ENCODE data around the gene BRIX1. TPM values are rescaled to one million over a fixed set of nuclear protein-coding genes. Genes with fewer than 3 reads are reported as not detected.

BRIX1 gene
- total and polyA plus RNA-seq, 2 experiments from 2014 or later = 39.7 to 45.8 TPM

GRCh38 chr5:34914671-34915138 lies 806 bp upstream of the BRIX1 start:
- peaks cover 25% of the 10 kb centered on the region for H3K36me3 ChIP-seq (ENCODE audit: low read depth)
- in situ Hi-C loops (cut with MboI) = no loop called here

GRCh38 chr5:34915856-34916192 lies 313 bp downstream of the BRIX1 start:
- in situ Hi-C loops (cut with MboI) = no loop called here
- peaks cover 29% of the 10 kb centered on the region for H3F3A ChIP-seq (ENCODE audit: insufficient read depth)
- peak overlapping the region; percentile 93 for H3K4me3 ChIP-seq
- H3K27me3 ChIP-seq (replicated peaks; ENCODE audit: insufficient read depth) = no peaks in the 10 kb centered on the region
- peak overlapping the region; percentile 93 for H2AFZ ChIP-seq
- peaks cover 94% of the 10 kb centered on the region for H3K79me2 ChIP-seq (ENCODE audit: insufficient read depth)
- peaks cover 28% of the 10 kb centered on the region for H3K36me3 ChIP-seq (ENCODE audit: low read depth)
- H3K9ac ChIP-seq = peak overlapping the region; percentile 90
- H4K20me1 ChIP-seq (ENCODE audit: insufficient read depth) = no peaks in the 10 kb centered on the region
- DNase-seq = peak; percentile 50
- TF ChIP-seq EZH2phosphoT487 (IDR thresholded peaks at IDR 0.05; ENCODE audit: insufficient read depth, low read depth) (no peak), EZH2 (IDR thresholded peaks at IDR 0.05; ENCODE audit: insufficient read depth, poor library complexity, severe bottlenecking) (no peak)
- peak overlapping the region; percentile 95 for H3K4me2 ChIP-seq (ENCODE audit: unreplicated experiment)
- 0 to 1% methylated on average over 20 of the region's 20 CpGs for WGBS, 2 experiments (ENCODE audit: low coverage in 1 of 2, low lambda C conversion rate in 2 of 2, missing lambda C conversion rate in 2 of 2)
- H3K9me3 ChIP-seq (ENCODE audit: low read depth) = no peaks in the 10 kb centered on the region
- H3K4me1 ChIP-seq (ENCODE audit: insufficient read depth) = peaks cover 39% of the 10 kb centered on the region
- no peaks in the 10 kb centered on the region for H3K9me2 ChIP-seq (ENCODE audit: insufficient read depth)
- H3K27ac ChIP-seq = peak overlapping the region; percentile 63

More at GRCh38 chr5:34914671-34915138, 806 bp upstream of the BRIX1 start:
- peak overlapping the region; percentile 93 for H3K4me3 ChIP-seq
- peak overlapping the region; percentile 90 for H3K9ac ChIP-seq
- DNase-seq = peak; percentile 54
- H3K9me2 ChIP-seq (ENCODE audit: insufficient read depth) = no peaks in the 10 kb centered on the region
- 0% methylated on average over 15 to 20 of the region's 20 CpGs for WGBS, 2 experiments (ENCODE audit: low coverage in 1 of 2, low lambda C conversion rate in 2 of 2, missing lambda C conversion rate in 2 of 2)
- H3K79me2 ChIP-seq (ENCODE audit: insufficient read depth) = peaks cover 88% of the 10 kb centered on the region
- no peaks in the 10 kb centered on the region for H4K20me1 ChIP-seq (ENCODE audit: insufficient read depth)
- TF ChIP-seq EZH2phosphoT487 (IDR thresholded peaks at IDR 0.05; ENCODE audit: insufficient read depth, low read depth) = no peak
- no peak for TF ChIP-seq EZH2 (IDR thresholded peaks at IDR 0.05; ENCODE audit: insufficient read depth, poor library complexity, severe bottlenecking)
- peaks cover 39% of the 10 kb centered on the region for H3K4me1 ChIP-seq (ENCODE audit: insufficient read depth)
- H3F3A ChIP-seq (ENCODE audit: insufficient read depth) = peaks cover 23% of the 10 kb centered on the region
- peak overlapping the region; percentile 93 for H2AFZ ChIP-seq
- H3K4me2 ChIP-seq (ENCODE audit: unreplicated experiment) = peak overlapping the region; percentile 93
- H3K27ac ChIP-seq = peak overlapping the region; percentile 63
- no peaks in the 10 kb centered on the region for H3K27me3 ChIP-seq (replicated peaks; ENCODE audit: insufficient read depth)
- no peaks in the 10 kb centered on the region for H3K9me3 ChIP-seq (ENCODE audit: low read depth)

- peak overlapping the region; percentile 90 for H3K9ac ChIP-seq
- H4K20me1 ChIP-seq (ENCODE audit: insufficient read depth) = no peaks in the 10 kb centered on the region
- peak overlapping the region; percentile 95 for H3K4me2 ChIP-seq (ENCODE audit: unreplicated experiment)
- peak; percentile 13 for DNase-seq
- TF ChIP-seq EZH2phosphoT487 (IDR thresholded peaks at IDR 0.05; ENCODE audit: insufficient read depth, low read depth) = no peak
- TF ChIP-seq EZH2 (IDR thresholded peaks at IDR 0.05; ENCODE audit: insufficient read depth, poor library complexity, severe bottlenecking) = no peak
- peaks cover 94% of the 10 kb centered on the region for H3K79me2 ChIP-seq (ENCODE audit: insufficient read depth)
- H3F3A ChIP-seq (ENCODE audit: insufficient read depth) = peaks cover 36% of the 10 kb centered on the region
- H3K27ac ChIP-seq = 0 out of 2 replicates have a peak overlapping the region, but pooled peaks have one; percentile 63
- no peaks in the 10 kb centered on the region for H3K9me2 ChIP-seq (ENCODE audit: insufficient read depth)
- no peaks in the 10 kb centered on the region for H3K27me3 ChIP-seq (replicated peaks; ENCODE audit: insufficient read depth)
- no peaks in the 10 kb centered on the region for H3K9me3 ChIP-seq (ENCODE audit: low read depth)
- in situ Hi-C loops (cut with MboI) = no loop called here
- peak overlapping the region; percentile 93 for H3K4me3 ChIP-seq
- peaks cover 28% of the 10 kb centered on the region for H3K36me3 ChIP-seq (ENCODE audit: low read depth)
- H3K4me1 ChIP-seq (ENCODE audit: insufficient read depth) = peaks cover 39% of the 10 kb centered on the region
- peak overlapping the region; percentile 93 for H2AFZ ChIP-seq
- WGBS, 2 experiments (ENCODE audit: low coverage in 1 of 2, low lambda C conversion rate in 2 of 2, missing lambda C conversion rate in 2 of 2) = 22 to 35% methylated on average over 6 of the region's 6 CpGs
These were observed 1.0 kb downstream of the BRIX1 start for GRCh38 chr5:34916518-34916917.

GRCh38 chr5:34918025-34918424 lies 2.5 kb downstream of the BRIX1 start:
- Histone ChIP-seq H3K9me2 (ENCODE audit: insufficient read depth) (no peaks in the 10 kb centered on the region), H3F3A (ENCODE audit: insufficient read depth) (peaks cover 44% of the 10 kb centered on the region), H3K9ac (no peak overlapping the region), H3K36me3 (ENCODE audit: low read depth) (peaks cover 35% of the 10 kb centered on the region), H4K20me1 (ENCODE audit: insufficient read depth) (no peaks in the 10 kb centered on the region), H3K4me1 (ENCODE audit: insufficient read depth) (peaks cover 31% of the 10 kb centered on the region), H3K27me3 (replicated peaks; ENCODE audit: insufficient read depth) (no peaks in the 10 kb centered on the region), H3K27ac (no peak overlapping the region), H3K4me2 (ENCODE audit: unreplicated experiment) (peak overlapping the region; percentile 95), H3K9me3 (ENCODE audit: low read depth) (no peaks in the 10 kb centered on the region), H2AFZ (no peak overlapping the region), H3K79me2 (ENCODE audit: insufficient read depth) (peaks cover 94% of the 10 kb centered on the region), H3K4me3 (no peak overlapping the region)
- no peak for DNase-seq
- in situ Hi-C loops (cut with MboI) = no loop called here
- 65 to 67% methylated on average over 4 of the region's 4 CpGs for WGBS, 2 experiments (ENCODE audit: low coverage in 1 of 2, low lambda C conversion rate in 2 of 2, missing lambda C conversion rate in 2 of 2)
- no peak for TF ChIP-seq EZH2phosphoT487 (IDR thresholded peaks at IDR 0.05; ENCODE audit: insufficient read depth, low read depth)
- TF ChIP-seq EZH2 (IDR thresholded peaks at IDR 0.05; ENCODE audit: insufficient read depth, poor library complexity, severe bottlenecking) = no peak
